HuH-7.5 (cell line): ENCODE data around the gene AFF3.

Source experiments
- DNase-seq: peaks from one replicate; pipeline ENCODE4 v3.0.0; 2011; ENCODE audit warnings: low spot score

Gene AFF3

DNA sequence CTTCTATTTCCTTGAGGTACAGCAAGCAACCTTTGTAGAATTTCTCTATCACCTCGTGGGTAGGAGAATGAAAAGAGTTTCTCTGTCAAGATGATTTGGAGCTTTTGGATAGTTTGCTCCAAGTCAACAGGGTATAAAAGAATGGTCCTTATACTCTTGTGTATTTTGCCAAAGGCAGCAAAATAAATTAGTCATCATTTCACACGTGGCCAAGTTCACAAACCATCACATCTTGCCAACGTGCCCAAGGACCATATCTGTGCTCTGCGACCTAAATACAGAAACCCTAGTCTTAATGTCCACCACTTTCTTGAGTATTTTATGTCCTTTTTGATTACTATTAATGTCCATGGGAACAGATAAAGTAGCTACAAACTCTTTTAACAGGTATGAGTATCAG is 262.9 kb downstream of the AFF3 start:
- no peak for DNase-seq

DNA sequence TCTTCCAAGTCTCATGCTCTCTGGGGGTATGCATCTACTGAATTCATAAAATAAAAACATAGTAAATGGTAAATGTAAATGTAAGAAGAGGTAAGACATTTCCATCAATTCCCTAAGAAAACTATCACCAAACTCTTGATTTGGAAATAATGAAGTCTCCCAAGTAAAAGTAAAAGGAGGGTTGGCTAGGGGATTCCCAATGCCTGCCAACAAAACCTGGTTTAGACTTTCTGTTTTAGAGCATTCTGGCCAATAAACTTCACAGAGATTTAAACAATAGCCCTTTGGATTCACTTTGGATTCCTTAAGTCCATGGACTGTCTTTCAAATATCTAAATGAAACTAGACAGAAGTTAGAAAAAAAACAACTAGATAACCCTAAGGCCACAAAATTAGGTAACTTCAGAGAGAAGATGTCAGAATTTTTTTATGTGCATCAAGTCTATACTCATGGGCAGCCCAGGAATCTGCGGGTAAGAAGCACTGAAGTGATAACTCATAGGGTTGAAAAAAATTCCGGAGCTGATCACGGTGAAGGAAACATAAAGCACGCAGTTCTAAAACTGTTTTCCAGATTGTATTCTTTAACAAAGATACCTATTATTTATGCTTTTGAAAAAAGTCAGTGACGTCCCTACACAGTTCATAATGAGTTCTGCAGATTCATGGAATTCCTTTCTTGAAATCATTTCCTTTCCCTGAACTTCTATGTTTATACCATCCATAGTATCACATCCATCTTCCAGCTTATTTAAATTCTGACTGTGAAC is 263.6 kb downstream of the AFF3 start:
- DNase-seq, result no peak

DNA sequence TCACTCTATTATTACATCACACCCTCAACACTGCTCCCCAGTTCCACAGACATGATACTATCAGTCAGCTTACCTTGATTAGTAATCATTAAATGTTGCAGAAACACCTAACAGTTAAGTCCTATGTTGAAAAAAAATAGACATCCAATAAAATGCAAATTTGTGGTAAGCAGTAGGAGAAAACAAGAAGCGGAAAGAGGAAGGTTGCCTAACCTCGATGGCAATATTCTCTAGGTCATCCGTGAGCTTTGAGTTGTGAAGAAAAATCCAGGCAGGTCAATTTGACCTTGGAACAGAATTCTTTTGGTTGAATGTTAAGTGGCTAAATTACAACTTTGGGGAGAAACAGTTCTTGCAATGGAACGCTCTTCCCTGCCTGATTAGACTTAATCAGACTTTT is 264.4 kb downstream of the AFF3 start:
- DNase-seq, result no peak

DNA sequence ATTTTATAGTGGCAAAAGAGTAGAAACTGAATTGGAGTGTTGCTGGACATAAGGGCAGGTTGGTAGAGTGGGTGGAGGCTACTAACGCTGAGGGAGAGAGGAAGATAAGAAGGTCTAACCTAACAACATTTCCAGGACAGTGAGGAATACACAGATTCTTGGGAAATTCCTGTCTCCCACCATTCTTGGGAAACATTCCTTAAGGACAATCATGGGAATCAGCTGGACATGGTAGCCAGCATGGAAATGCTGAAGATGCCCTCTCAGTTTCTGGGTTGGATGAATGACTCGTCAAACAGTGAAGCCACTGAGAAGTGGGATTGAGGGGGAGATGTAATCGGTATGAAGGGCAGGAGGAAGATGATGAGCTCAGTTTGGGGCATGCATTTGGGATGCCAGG is 265.4 kb downstream of the AFF3 start:
- no peak for DNase-seq

DNA sequence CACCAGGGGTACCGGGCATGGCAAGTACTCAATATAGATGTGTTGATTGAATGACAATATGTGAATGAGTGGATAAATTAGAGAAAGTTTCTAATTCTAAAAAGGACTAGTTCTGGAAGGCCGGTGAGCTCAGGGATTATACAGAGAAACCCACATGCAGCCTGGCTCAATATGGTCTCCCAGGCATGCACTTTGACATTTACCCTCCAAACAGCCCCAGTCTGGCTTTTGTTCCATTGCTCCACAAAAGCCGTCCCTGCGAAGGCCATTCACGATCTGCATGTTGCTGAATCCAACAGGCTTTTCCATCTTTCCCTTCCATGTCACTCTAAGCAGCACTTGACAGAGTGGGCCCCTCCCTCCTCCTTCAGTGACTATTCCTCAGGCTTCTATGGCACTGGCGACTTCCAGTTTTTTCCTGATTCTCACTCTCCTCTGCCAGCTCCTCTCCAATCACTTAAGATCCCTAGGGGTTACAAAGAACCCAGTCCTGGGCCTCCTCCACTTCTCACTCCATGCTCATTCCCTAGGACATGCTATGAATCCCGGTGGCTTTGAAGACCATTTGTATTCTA is 266.7 kb downstream of the AFF3 start:
- no peak for DNase-seq

DNA sequence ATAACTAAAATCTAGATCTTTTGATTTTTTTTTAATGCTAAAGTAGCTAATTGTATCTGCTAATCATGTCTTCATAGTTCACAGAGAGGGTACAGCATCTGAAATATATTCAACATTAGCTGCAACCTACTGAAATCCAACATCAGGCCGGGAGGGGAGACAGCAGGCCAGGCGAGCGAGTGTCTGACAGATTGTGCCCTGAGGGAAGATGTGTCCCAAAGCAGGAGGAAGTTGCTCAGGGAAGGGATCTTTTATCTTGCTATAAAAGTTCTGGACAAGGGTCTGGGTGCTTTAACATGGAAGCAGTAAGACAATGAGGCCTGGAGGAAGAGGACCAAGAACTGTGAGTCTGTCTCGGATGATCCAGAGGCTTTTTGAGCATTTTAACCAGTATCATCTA is 274.1 kb downstream of the AFF3 start:
- DNase-seq, result no peak

DNA sequence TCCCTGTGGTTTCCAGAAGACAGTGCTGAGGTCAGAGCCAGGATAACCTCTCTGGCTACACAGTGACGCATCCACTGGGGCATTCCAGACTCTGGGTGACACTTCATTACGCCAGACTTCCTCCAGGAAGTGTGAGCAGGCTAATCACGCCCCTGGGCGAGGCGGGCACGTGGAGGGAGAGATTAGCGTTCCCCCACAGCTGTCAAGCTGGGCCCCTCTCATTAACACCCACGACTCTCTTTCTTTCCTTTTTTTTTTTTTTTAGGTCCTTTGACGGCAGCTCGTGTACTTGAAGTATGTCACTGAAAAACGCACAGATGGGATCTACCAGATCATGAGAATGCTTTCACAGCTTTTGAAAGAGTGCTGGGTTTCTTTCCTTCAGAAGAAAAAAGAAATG is 274.6 kb downstream of the AFF3 start:
- DNase-seq, result no peak

DNA sequence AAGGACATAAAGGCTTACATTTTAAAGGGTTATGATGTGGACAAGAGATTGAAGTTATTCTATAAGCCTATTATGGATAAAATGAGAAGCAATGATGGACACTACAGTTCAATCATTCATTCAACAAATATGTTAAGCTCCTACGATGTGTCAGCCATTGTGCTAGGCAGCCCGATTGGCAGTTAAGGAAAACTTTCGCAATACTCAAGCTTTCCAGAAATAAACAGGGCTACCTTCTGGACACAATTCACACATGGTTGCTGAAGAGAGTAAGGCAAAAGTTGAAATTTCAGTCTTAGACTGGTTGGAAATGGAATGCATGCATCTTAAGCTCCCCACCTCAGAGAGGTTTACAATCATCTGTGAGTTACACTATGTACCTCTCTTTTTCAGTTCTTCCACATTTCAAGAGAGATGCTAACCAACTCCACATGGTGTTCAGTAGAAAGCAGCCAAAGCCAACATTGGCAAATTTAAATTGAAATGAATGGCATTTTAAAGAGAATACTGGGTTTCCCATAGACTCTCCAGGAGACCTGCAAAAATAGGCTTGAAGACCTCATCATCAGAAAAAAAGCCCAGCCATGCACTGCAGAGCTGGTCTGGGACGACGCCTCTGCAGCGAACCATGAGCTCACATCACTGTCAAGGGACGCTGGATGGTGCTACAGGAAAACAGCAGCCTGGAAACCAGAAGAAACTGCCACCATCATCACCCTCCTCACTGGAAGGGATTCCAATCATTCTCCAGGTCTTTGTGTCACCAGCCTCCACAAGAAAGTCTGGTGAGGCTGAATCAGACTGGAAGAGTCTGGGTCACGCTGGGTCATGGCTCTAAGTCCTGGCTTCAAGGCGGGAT is 276.3 kb downstream of the AFF3 start:
- no peak for DNase-seq

DNA sequence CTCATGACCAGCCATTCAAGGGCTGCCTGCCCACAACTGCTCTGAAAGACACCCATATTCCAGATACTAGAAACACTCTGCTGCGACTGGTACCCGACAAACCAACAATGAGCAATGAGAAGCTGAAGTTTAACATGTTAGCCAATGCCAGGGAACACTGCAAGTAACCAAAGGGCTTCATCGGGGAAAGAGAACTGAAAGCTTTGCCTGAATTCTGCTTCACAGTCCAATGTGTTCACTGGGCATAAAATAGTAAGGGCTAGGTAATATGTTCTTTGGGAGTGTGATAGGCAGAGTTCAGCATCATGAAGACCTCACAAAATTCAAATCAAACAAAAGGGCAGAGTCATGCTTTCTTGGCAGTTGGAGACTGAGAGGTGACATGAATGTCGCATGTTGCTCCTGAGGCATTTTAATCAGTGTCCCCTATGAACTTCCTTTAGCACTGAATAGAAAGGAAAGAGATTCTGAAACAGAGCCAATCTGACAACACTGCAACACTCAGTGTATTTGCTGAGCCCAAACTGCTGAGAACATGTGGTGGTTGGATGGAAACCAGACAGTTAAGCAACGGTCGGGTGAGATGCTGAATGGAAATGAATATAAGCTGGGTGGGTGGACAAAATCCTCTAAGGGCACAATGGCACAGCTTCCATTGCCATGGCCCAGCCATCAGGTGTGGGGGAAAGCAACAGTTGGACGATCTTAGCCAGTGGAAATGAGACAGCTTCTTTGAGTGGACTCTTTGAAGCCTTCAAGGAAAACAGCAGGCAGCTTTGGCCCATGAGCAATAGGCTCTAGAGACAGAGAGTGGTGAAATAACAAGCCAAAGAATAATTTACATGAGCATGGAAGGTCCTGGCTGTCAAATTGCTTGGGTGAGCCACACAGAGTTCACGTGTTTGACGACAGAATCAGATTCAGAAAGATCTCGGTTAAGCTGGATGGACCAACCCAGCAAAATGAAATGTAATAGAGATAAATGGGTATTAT is 277.5 kb downstream of the AFF3 start:
- no peak for DNase-seq

DNA sequence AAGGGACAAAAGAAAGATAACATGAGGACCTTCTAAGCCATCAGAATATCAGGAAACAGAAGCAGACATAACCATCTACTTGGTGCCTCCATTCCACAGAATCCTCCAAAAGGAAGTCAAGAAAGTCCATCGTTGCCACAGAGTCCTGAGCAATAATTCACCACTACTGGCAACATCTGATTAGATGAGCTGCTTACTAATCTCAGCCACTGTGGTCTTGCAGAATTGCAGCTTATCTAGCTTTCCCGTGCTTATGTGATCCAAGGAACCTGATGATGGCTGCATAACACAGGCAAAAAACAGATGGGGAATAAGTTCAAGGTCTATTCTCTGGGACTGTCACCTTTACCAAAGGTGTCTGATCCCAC is 278.5 kb downstream of the AFF3 start:
- DNase-seq, result no peak

DNA sequence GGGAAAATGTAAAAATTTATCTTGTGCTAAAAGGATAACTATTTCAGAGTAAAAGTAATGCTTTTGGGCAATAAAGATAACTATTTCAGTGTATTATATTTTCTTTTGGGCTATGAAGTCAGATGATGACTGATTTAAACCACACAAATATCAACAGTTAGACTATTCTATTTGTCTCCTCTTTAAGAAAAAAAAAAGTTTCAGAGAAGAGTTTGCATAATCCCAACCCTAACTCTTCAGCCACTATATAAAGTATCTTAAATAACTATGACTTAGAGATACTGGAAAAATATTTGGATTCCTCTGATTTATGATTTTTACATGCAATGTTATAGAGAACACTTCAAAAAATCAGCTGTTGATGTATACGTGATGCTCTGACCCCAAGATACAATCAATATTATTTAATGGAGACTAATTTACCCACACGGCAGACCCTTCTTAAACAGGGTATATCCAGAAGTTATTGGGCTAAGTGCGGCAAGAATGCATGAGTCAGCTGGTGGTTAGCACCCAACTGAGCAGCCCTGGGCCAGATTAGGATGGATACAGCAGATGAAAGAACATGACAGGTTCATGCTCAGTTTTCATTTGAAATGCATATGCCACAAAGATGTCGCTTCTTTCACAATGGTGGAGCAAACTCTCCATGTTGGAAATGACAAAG is 279.0 kb downstream of the AFF3 start:
- no peak for DNase-seq

DNA sequence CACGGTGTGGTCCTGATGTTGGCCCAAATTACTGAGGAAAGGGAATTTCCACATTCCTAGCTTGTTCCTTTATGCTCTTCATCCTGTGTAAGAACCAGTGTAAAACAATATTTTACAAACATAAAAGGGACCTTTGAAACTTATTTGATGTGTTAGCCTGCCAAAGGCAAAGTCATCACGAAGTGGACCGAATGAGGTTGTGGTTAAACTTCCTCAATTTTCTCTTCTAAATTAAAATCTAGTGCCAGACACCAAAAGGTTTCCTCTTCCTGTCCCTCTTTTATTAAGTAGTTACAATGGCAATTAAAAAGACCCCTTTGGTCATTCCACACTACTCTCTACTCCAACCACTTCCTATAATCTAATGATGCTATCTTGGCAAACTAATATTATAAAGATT is 279.8 kb downstream of the AFF3 start:
- no peak for DNase-seq

DNA sequence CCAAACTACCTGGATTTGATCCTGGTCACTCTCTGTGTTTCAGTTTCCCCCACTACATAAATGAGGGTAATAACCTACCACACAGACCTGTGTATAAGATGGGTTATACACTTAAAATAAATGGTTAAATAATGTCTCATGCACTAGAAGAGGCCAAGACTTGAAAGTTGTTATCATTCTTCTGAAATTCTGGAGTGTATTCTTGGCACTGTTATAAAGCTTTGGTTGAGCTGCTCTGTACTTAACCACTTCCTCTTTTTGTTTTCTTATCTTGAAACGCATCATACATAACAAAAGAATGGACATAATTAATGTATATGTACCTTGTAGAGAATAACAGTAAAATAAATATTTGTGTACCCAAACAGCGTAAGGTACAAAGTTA is 281.0 kb downstream of the AFF3 start:
- DNase-seq, result no peak

DNA sequence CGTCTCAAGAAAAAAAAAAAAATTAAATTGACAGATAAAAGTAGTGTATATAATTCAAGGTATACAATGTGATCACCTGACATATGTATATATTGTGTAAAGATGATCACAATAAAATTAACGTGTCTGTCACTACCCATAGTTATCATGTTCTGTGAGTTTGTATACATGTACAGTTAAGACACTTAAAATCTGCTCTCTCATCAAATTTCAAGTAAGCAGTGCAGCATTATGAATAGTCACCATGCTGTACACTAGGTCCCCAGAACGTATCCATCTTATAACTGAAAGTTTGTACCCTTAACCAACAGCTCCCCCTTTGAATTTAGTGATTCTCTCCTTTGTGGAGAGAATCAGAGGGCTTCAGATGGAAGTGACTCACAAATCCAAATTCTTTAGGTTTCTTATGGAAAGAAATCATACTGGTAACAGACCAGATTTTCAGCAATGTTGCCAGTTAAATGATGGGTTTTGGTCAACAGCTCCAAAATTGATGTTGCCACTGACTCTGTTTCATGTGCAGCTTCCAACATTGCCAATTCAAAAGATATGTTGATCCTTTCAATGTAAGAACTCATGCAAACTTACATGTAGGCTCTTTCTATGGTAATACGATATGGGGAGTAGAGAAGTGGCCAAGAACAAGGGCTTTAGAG is 281.5 kb downstream of the AFF3 start:
- DNase-seq, result no peak

DNA sequence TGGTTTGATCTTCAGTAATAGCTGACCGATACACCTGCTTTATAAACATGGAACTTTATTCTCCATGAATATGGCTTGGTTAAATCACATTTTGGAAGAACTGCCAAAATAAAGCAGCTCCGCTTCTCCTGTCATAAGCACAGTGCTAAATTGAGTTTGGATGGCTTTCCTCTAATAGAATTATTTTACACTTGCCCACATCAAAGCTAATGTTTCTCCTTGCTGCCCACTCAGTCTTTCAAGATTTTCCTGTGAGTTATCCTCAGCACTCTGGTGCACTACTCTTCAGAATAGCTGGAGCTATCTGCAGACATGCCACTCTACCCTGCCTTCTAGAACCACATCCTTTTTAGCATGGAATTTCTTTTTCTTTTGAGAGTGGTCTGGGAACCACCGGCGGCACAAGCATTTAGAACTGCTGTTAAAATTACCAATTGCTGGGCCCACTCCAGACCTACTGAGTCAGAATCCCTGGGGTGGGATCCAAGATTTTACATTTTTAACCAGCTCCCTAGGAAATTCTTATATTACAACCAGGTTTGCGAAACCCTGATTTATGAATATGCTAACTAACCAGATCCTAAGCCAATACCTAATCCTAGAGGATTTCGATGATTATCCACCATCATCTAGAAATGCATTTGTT is 283.3 kb downstream of the AFF3 start:
- no peak for DNase-seq

DNA sequence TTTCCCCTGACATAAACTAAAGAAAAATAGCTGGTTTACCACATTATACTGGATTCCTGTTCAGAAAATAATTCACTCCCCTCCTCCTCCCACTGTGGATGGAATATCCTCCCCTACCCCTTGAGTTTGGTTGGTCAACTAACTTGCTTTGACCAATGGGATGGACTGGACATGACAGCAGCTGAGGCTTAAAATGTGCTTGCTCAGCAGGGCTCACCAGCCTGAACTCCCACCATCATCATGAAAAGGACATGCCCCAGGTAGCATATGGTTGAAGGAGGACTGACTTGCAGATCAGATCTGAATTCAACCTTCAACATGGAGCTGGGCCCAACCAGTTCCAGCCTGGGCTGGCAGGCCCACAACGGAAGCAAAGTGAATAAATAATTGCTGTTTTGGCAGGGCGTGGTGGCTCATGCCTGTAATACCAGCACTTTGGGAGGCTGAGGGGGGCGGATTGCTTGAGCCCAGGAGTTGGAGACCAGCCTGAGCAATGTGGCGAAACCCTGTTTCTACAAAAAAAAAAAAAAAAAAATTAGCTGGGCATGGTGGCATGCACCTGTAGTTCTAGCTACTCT is 284.4 kb downstream of the AFF3 start:
- no peak for DNase-seq

DNA sequence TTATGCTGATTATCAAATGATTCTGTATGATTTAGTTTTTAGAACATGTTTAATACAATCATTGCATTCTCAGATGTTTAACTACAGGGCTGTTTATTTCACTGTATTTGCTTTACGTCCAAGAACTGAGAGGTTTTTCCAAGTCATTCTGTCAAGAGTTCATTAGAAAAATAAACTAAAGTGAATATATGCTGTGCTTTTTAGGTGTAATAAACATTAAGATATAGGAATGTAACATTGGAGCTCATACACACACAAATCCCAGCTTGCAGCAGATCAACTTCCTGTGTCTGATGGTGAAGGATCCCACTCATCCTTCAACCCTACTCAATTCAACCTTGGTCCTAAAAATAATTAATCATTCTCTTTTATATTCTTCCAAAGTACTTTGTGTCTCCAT is 285.0 kb downstream of the AFF3 start:
- DNase-seq, result no peak

DNA sequence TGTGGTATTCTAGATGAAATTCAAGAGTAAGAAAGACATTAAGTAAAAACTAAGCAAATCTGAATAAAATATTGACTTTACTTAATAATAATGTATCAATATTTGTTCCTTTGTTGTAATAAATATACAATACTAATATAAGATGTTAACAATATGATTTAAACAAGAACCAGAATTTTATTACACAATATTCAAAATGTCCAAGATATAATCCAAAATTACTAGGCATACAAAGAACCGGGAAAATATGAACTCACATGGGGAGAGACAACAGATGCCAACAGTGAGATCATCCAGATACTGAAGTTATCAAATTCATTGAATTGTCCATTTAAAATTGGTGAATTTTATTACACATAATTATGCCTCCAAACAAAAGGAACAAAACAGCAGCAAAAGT is 286.3 kb downstream of the AFF3 start:
- DNase-seq, result no peak

DNA sequence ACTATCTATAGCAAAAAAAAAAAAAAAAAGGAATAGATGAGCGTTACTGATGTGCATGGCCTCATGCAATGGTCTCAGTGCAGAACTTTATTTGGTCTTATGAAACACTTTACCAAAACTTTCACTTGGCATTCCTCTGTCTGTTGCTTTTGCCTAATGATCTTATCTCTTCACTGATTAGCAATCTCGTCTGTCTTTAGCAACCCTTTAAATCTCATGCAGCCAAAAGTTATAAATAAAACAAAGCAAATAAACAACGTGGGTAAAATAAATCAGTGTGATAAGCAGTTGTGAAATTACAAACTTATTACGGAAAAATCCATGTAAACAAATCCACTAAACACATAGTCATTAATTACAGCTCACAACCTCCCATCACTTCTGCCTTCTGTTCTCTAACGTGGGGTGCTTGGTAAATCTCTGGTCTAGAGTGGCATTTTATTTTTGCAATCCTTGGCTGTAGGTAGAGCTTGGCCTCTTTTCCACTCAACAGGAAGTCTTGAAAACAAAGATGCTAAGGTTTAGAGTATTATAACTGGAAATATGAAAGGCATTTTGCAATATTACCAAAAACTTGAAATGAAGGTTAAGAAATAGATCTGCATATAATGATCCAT is 288.0 kb downstream of the AFF3 start:
- no peak for DNase-seq

DNA sequence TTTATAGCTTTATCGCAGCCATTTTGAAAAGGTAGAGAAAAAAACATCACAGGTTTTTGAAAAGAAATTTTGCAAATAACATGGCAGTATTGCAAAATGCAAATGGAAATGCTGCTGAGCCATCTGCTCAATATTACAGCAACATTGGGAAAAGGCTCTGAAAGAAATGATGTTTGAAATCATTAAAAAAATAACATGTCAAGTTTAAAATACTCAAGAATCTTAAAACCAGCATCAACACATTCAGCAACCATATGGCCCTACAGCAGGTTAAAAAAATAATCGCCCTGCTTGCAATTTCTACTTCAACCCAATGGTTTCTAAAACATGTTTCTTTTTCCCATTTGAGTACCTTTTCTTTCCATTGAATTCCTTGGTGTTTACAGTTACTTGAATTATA is 289.4 kb downstream of the AFF3 start:
- no peak for DNase-seq
